Activated T-cell treated with anti-CD3 and anti-CD28 coated beads, Interleukin-2, amount 50 U/mL, for 4 hours (primary cell): ENCODE measurements around the gene RASAL2. TPM values are rescaled to one million over a fixed set of nuclear protein-coding genes. Genes with fewer than 3 reads are reported as not detected.

Experiments used
- ATAC-seq, 2 donors: fragments of 200-7000 bp; cut with Tn5 transposase; one replicate each; pipeline ENCODE4 v1.10.0; 2021
- DNase-seq: peaks from one replicate; pipeline ENCODE4 v3.0.0-alpha.2; 2020
- H3K27me3 Mint-ChIP-seq: one replicate; pipeline ENCODE4 v1.8.0; 2021; ENCODE audit warnings: low read depth, mixed read lengths
- H3K36me3 Mint-ChIP-seq: one replicate; pipeline ENCODE4 v1.8.0; 2022; ENCODE audit warnings: mixed read lengths; ENCODE audit not compliant: insufficient read depth
- H3K4me1 Mint-ChIP-seq: one replicate; pipeline ENCODE4 v1.8.0; 2021; ENCODE audit warnings: low read depth, mixed read lengths
- H3K4me3 Mint-ChIP-seq: one replicate; pipeline ENCODE4 v1.8.0; 2021; ENCODE audit warnings: mild to moderate bottlenecking, moderate library complexity, mixed read lengths
- H3K9me3 Mint-ChIP-seq: one replicate; pipeline ENCODE4 v1.8.0; 2021; ENCODE audit warnings: mixed read lengths
- total RNA-seq, 3 donors: library from RNA; stranded (reverse); gene quantifications; one replicate each; pipeline ENCODE4 v1.2.1, GENCODE V29; 2021

The RASAL2 gene
- total RNA-seq, 3 donors from 2014 or later = 0.03 to 0.15 (median 0.08) TPM

- Mint-ChIP-seq H3K36me3 (no peaks in the 10 kb centered on the region), H3K4me3 (no peak overlapping the region), H3K9me3 (no peaks in the 10 kb centered on the region), H3K4me1 (no peaks in the 10 kb centered on the region), H3K27me3 (no peaks in the 10 kb centered on the region)
- DNase-seq (no peak), ATAC-seq (no peak)
Observed at GRCh38 chr1:178145605-178146004, 51.7 kb downstream of the RASAL2 start.

- ATAC-seq (no peak), DNase-seq (no peak)
- Mint-ChIP-seq H3K4me3 (no peak overlapping the region), H3K9me3 (no peaks in the 10 kb centered on the region), H3K27me3 (no peaks in the 10 kb centered on the region), H3K4me1 (no peaks in the 10 kb centered on the region), H3K36me3 (no peaks in the 10 kb centered on the region)
Observed at GRCh38 chr1:178146436-178146835, 52.5 kb downstream of the RASAL2 start.

DNA sequence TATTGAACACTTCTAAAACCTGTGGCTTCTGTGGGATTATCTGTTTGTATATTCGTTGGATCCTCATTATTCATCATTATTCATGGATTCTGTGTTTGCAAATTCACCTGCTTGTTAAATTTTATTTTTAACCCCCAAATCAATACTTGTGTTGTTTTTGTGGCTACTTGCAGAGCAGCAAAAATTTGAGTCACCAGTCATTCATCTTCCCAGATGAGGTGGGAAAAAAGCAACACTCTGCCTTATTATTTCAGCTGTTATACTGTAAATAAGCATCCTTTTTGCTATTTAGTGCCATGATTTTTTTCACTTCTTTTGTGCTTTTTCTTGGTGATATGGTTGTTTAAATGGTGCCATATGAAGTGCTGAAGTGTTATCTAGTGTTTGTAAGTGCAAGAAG lies 56.7 kb downstream of the RASAL2 start:
- Mint-ChIP-seq H3K27me3 (no peaks in the 10 kb centered on the region), H3K4me3 (no peak overlapping the region), H3K36me3 (no peaks in the 10 kb centered on the region), H3K4me1 (no peaks in the 10 kb centered on the region), H3K9me3 (no peaks in the 10 kb centered on the region)
- DNase-seq (no peak), ATAC-seq (no peak)

DNA sequence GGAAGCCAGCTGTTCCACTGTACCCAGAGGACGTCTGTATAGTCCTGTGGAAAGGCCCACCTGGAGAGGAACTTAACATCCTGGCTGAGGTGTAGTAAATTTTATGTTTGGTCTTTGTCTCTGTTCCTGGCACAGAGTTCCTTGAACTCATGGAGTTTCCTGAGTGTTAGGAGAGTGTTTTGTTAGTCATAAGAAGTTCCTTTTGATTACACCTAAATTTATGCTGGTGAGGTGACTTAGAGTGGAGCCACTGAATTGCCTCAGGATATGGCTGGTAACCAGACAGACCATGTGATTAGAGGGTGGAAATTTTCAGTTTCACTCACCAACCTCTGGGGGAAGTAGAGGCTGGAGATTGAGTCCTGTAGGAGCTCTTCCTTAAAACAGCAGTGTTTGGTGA lies 57.9 kb downstream of the RASAL2 start:
- H3K4me3 Mint-ChIP-seq = no peak overlapping the region
- H3K27me3 Mint-ChIP-seq = no peaks in the 10 kb centered on the region
- ATAC-seq = no peak
- no peaks in the 10 kb centered on the region for H3K4me1 Mint-ChIP-seq
- no peaks in the 10 kb centered on the region for H3K36me3 Mint-ChIP-seq
- DNase-seq = no peak
- no peaks in the 10 kb centered on the region for H3K9me3 Mint-ChIP-seq

DNA sequence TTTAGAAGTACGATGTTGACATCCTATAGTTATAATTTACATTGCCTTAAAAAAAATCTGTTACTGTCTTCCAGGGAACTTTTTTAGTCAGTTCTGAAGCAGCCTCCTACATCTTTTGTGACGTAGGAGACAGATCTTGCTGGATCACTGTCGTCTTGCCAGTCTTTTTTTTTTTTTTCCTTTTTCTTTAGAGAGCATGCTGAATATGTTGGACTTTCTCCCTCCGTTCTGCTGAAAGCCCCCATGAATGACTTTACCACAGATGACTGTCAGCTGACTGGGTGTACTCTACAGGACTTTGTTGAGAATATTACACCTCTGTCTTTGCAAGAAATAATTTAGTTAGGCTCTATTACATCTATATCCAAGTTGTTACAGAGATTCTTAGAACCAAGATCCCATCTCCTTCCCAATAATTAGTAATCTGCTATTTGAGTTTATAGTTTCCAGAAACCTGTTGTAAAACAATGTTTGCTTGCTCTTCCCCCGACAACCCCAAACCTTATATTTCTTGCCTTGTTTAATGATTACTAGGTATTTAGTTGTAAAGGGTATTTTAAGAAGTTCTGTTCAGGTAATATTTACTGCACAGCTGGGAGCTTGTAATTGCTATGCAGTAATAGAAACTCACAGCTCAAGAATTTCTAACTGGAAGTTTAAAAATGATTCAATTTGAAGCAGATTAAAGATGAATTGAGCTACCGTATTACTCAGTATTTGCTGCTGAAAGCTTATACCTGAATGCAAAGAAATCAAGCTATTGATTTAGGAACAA lies 61.8 kb downstream of the RASAL2 start:
- H3K4me1 Mint-ChIP-seq = no peaks in the 10 kb centered on the region
- no peaks in the 10 kb centered on the region for H3K9me3 Mint-ChIP-seq
- ATAC-seq = no peak
- H3K36me3 Mint-ChIP-seq = no peaks in the 10 kb centered on the region
- no peak for DNase-seq
- no peaks in the 10 kb centered on the region for H3K27me3 Mint-ChIP-seq
- no peak overlapping the region for H3K4me3 Mint-ChIP-seq

GRCh38 chr1:178160736-178161475 lies 67.0 kb downstream of the RASAL2 start:
- H3K4me1 Mint-ChIP-seq = no peaks in the 10 kb centered on the region
- no peaks in the 10 kb centered on the region for H3K9me3 Mint-ChIP-seq
- DNase-seq = no peak
- H3K4me3 Mint-ChIP-seq = no peak overlapping the region
- no peak for ATAC-seq
- H3K27me3 Mint-ChIP-seq = no peaks in the 10 kb centered on the region
- no peaks in the 10 kb centered on the region for H3K36me3 Mint-ChIP-seq

GRCh38 chr1:178161516-178161915 lies 67.6 kb downstream of the RASAL2 start:
- no peak overlapping the region for H3K4me3 Mint-ChIP-seq
- ATAC-seq (no peak), DNase-seq (no peak)
- H3K9me3 Mint-ChIP-seq = no peaks in the 10 kb centered on the region
- no peaks in the 10 kb centered on the region for H3K36me3 Mint-ChIP-seq
- no peaks in the 10 kb centered on the region for H3K27me3 Mint-ChIP-seq
- no peaks in the 10 kb centered on the region for H3K4me1 Mint-ChIP-seq

DNA sequence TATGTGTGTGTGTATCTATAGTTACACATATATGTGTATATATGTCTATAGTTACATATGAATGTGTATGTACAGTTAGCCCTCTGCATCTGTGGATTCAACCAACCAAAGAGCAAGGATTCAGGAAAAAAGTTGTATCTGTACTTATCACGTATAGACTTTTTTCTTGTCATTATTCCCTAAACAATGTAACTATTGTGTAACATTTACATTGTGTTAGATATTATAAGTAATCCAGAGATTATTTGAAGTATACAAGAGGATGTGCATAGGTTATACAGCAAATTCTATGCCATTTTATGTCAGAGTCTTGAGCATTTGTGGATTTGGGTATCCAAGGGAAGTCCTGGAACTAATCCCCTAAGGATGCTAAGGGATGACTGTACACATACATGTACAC lies 71.3 kb downstream of the RASAL2 start:
- no peak for ATAC-seq
- no peak overlapping the region for H3K4me3 Mint-ChIP-seq
- no peaks in the 10 kb centered on the region for H3K4me1 Mint-ChIP-seq

GRCh38 chr1:178166429-178167024 lies 72.6 kb downstream of the RASAL2 start:
- H3K4me3 Mint-ChIP-seq = no peak overlapping the region
- H3K9me3 Mint-ChIP-seq = peaks cover 2% of the 10 kb centered on the region
- DNase-seq (no peak), ATAC-seq (no peak)
- no peaks in the 10 kb centered on the region for H3K36me3 Mint-ChIP-seq
- H3K27me3 Mint-ChIP-seq = no peaks in the 10 kb centered on the region
- no peaks in the 10 kb centered on the region for H3K4me1 Mint-ChIP-seq

More for the DNA sequence above, 71.3 kb downstream of the RASAL2 start:
- Mint-ChIP-seq H3K27me3 (no peaks in the 10 kb centered on the region), H3K36me3 (no peaks in the 10 kb centered on the region), H3K9me3 (no peaks in the 10 kb centered on the region)
- no peak for DNase-seq

GRCh38 chr1:178168536-178168935 lies 74.6 kb downstream of the RASAL2 start:
- Mint-ChIP-seq H3K9me3 (peaks cover 2% of the 10 kb centered on the region), H3K36me3 (no peaks in the 10 kb centered on the region), H3K27me3 (no peaks in the 10 kb centered on the region), H3K4me1 (no peaks in the 10 kb centered on the region), H3K4me3 (no peak overlapping the region)
- ATAC-seq (no peak), DNase-seq (no peak)

- DNase-seq (no peak), ATAC-seq (no peak)
- H3K4me1 Mint-ChIP-seq = no peaks in the 10 kb centered on the region
- H3K4me3 Mint-ChIP-seq = no peak overlapping the region
- H3K9me3 Mint-ChIP-seq = peaks cover 2% of the 10 kb centered on the region
- H3K27me3 Mint-ChIP-seq = no peaks in the 10 kb centered on the region
- H3K36me3 Mint-ChIP-seq = no peaks in the 10 kb centered on the region
Observed at GRCh38 chr1:178169649-178170048, 75.7 kb downstream of the RASAL2 start.

GRCh38 chr1:178172939-178173338 lies 79.0 kb downstream of the RASAL2 start:
- ATAC-seq (no peak), DNase-seq (no peak)
- Mint-ChIP-seq H3K9me3 (peaks cover 5% of the 10 kb centered on the region), H3K4me1 (no peaks in the 10 kb centered on the region), H3K27me3 (peaks cover 3% of the 10 kb centered on the region), H3K36me3 (no peaks in the 10 kb centered on the region), H3K4me3 (no peak overlapping the region)

DNA sequence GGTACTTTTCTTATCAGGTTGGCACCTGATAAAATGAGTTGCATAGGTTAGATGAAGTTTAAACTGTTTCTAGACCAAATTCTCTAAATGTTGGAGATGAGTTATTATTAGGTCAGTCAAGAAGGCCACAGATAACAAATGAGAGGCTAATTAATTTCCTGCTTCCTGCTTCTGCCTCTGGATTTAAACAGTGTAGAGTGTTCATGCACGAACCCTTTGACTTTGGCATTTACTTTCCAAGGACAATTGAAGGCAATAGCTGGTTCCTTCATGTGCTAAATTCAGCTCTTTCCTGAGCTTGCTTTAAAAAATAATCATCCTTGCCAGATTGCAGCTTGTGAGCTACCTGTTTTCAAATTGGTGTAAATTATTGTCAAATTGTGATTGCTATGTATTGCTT lies 80.6 kb downstream of the RASAL2 start:
- no peaks in the 10 kb centered on the region for H3K4me1 Mint-ChIP-seq
- H3K36me3 Mint-ChIP-seq = no peaks in the 10 kb centered on the region
- no peak overlapping the region for H3K4me3 Mint-ChIP-seq
- no peak for ATAC-seq
- no peak for DNase-seq
- H3K27me3 Mint-ChIP-seq = peaks cover 3% of the 10 kb centered on the region
- H3K9me3 Mint-ChIP-seq = peaks cover 5% of the 10 kb centered on the region

- Mint-ChIP-seq H3K27me3 (peaks cover 3% of the 10 kb centered on the region), H3K9me3 (peaks cover 3% of the 10 kb centered on the region), H3K4me3 (no peak overlapping the region), H3K36me3 (no peaks in the 10 kb centered on the region), H3K4me1 (no peaks in the 10 kb centered on the region)
- DNase-seq (no peak), ATAC-seq (no peak)
Observed at GRCh38 chr1:178180405-178180804, 86.5 kb downstream of the RASAL2 start.

DNA sequence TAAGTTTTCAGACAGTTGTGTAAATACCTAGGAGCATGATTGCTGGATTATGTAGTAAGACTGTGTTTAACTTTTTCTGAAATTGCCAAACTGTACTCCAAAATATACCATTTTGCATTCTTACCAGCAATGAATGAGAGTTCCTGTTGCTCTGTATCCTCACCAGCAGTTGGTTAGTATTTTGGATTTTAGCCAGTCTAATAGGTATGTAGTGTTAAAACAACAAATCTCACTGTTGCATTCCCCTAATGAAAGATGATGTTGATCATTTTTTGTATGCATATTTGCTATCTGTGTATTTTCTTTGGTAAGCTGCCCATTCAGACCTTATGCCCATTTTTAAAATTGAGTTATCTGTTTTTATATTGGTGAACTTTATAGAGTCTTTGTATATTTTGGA lies 89.9 kb downstream of the RASAL2 start:
- H3K4me3 Mint-ChIP-seq = no peak overlapping the region
- DNase-seq = no peak
- H3K27me3 Mint-ChIP-seq = no peaks in the 10 kb centered on the region
- ATAC-seq = no peak
- no peaks in the 10 kb centered on the region for H3K4me1 Mint-ChIP-seq
- no peaks in the 10 kb centered on the region for H3K36me3 Mint-ChIP-seq
- H3K9me3 Mint-ChIP-seq = peaks cover 9% of the 10 kb centered on the region
